ENCODE data around the gene CHD2. TPM values are rescaled to one million over a fixed set of nuclear protein-coding genes. Genes with fewer than 3 reads are reported as not detected.
"Not testable (repeated sequence)": the region's sequence is repeated elsewhere in the genome, so short reads cannot be mapped to it uniquely, and the experiment has no call there.

CHD2 gene
- total RNA-seq, 1 experiment from 2014 or later = 37.3 TPM

DNA sequence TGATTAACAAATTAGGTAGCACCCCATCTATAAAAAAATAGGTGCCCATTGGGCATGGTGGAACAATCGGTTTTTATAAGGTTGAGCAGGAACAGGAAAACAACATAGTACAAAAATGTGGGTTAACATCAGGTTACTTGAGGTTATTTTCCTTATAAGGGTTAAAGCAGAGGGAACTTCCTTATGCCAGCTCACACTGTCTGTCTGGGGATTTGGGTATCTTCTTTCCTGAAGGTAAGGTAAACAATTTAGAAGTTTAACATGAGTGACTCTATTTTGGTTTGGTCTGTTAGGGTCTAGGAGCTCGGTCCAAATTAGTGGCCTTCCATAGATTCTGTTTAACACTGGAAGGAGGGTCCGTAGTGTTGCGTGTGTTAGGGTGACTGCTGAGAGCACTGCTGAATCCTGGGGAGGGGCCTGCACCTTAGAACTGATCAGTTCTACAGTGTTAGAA lies 14.7 kb downstream of the CHD2 start:
- no peak overlapping the region for H3K9ac ChIP-seq (ENCODE audit: low read length)
- peaks cover 3% of the 10 kb centered on the region; the same call in 1 of the 2 replicates for H3K36me3 ChIP-seq (ENCODE audit: insufficient read depth, low read length)
- H3K27me3 ChIP-seq (ENCODE audit: low read length) = no peaks in the 10 kb centered on the region
- no peaks in the 10 kb centered on the region for H4K20me1 ChIP-seq (ENCODE audit: insufficient read depth, low read depth, low read length)
- H3K27ac ChIP-seq (ENCODE audit: low read length) = peak overlapping the region; percentile 68
- H3K9me2 ChIP-seq (replicated peaks; ENCODE audit: insufficient read depth, low read length) = no peaks in the 10 kb centered on the region
- H2AFZ ChIP-seq (ENCODE audit: low read length) = no peak overlapping the region
- no peak overlapping the region for H3K4me2 ChIP-seq (ENCODE audit: low read depth, low read length, poor library complexity, severe bottlenecking)
- peaks cover 34% of the 10 kb centered on the region for H3K4me1 ChIP-seq (ENCODE audit: low read length)
- peaks cover 70% of the 10 kb centered on the region for H3K79me2 ChIP-seq (ENCODE audit: low read length)
- H3K9me3 ChIP-seq (ENCODE audit: low read length) = no peaks in the 10 kb centered on the region
- DNase-seq = no peak
- H3K4me3 ChIP-seq (ENCODE audit: low read length) = no peak overlapping the region

DNA sequence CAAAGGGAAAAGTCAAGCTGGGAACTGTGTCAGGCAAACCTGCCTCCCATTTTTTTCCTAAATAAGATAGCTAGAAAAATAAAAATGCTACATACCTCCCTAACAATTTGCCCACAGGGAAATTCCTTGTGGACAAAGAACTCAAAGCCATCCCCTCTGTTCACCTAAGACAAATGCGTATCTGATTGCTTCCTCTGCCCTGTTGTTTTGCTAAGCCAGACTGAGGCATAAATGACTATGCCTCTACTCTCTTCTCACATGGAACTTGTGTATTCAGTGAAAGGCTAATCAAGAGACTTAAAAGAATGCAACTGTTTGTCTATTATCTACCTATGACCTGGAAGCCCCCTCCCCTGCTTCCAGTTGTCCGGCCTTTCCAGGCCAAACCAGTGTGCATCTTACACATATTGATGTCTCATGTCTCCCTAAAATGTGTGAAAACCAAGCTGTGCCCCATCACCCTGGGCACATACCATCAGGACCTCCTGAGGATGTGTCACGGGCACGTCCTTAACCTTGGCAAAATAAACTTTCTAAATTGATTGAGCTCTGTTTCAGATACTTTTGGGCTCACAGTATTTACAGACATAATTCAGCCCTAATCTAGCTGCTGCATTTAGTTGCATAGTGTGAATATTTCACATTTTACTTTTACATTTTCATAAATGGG lies 15.8 kb downstream of the CHD2 start:
- Histone ChIP-seq H3K9ac (ENCODE audit: low read length) (no peak overlapping the region), H2AFZ (ENCODE audit: low read length) (no peak overlapping the region), H3K79me2 (ENCODE audit: low read length) (peaks cover 70% of the 10 kb centered on the region), H3K4me1 (ENCODE audit: low read length) (peaks cover 45% of the 10 kb centered on the region), H3K27ac (ENCODE audit: low read length) (0 out of 2 replicates have a peak overlapping the region, but pooled peaks have one; percentile 26), H3K27me3 (ENCODE audit: low read length) (no peaks in the 10 kb centered on the region), H3K4me2 (ENCODE audit: low read depth, low read length, poor library complexity, severe bottlenecking) (no peak overlapping the region), H4K20me1 (ENCODE audit: insufficient read depth, low read depth, low read length) (no peaks in the 10 kb centered on the region), H3K9me3 (ENCODE audit: low read length) (no peaks in the 10 kb centered on the region), H3K9me2 (replicated peaks; ENCODE audit: insufficient read depth, low read length) (no peaks in the 10 kb centered on the region), H3K36me3 (ENCODE audit: insufficient read depth, low read length) (peaks cover 8% of the 10 kb centered on the region; the same call in 1 of the 2 replicates), H3K4me3 (ENCODE audit: low read length) (no peak overlapping the region)
- no peak for DNase-seq

DNA sequence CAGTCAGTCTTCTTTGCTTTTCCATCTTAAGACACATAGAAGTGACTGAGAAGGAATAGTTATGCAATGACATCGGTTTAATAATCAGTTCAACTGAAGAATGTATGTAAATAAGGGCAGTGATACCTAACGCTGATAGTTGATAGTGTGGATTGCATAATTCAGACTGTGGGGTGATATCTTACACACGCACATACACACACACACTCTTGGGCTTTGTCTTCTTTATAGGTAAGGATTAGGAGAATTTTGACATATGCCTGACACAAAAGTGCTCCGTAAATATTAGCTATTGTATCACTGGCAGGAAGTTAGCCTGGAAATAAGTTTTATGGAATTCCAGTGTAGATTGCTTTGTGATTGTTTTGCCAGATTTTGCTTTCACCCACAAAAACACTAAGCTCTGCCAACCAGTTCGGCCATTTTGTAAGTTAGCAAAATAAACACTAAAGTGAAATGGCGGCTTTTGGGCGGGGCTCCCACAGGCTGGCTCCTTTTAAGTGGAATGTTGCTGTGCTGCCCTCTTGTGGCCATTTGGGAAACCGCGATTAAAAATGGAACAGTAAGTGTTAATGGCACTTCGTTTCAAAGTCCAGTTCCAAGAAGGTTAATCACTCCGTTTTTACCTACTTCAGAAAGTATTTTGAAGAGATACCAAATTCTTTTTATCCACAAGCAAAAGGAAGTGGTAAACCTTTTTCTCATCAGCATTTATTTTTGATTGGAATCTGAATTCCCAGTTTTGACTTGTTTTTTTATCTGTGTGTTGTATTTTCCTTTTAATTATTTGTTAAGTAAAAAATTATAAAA lies 17.7 kb downstream of the CHD2 start:
- Histone ChIP-seq H3K9me2 (replicated peaks; ENCODE audit: insufficient read depth, low read length) (no peaks in the 10 kb centered on the region), H3K4me2 (ENCODE audit: low read depth, low read length, poor library complexity, severe bottlenecking) (peak overlapping the region; percentile 43), H2AFZ (ENCODE audit: low read length) (no peak overlapping the region; the same call in 1 of the 2 replicates), H3K4me1 (ENCODE audit: low read length) (peaks cover 63% of the 10 kb centered on the region), H3K79me2 (ENCODE audit: low read length) (peaks cover 73% of the 10 kb centered on the region), H3K9me3 (ENCODE audit: low read length) (no peaks in the 10 kb centered on the region), H3K27me3 (ENCODE audit: low read length) (no peaks in the 10 kb centered on the region), H3K27ac (ENCODE audit: low read length) (peak overlapping the region; percentile 53), H4K20me1 (ENCODE audit: insufficient read depth, low read depth, low read length) (no peaks in the 10 kb centered on the region), H3K36me3 (ENCODE audit: insufficient read depth, low read length) (peaks cover 8% of the 10 kb centered on the region; the same call in 1 of the 2 replicates), H3K4me3 (ENCODE audit: low read length) (no peak overlapping the region), H3K9ac (ENCODE audit: low read length) (peak overlapping the region; percentile 32; the same call in 1 of the 2 replicates)
- peak; percentile 98 for DNase-seq

DNA sequence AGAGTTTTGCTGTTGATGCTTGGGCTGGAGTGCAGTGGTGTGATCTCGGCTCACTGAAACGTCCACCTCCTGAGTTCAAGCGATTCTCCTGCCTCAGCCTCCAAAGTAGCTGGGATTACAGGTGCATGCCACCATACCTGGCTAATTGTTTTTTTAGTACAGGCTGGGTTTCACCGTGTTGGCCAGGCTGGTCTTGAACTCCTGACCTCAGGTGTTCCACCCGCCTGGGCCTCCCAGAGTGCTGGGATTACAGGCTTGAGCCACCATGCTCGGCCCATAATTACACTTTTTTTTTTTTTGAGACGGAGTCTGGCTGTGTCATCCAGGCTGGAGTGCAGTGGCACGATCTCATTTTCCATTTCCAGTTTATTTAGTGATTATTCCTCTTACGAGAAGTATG lies 18.8 kb downstream of the CHD2 start:
- not testable (repeated sequence) for H3K4me3 ChIP-seq (ENCODE audit: low read length); DNase-seq; H3K9ac ChIP-seq (ENCODE audit: low read length); H4K20me1 ChIP-seq (ENCODE audit: insufficient read depth, low read depth, low read length); H3K9me2 ChIP-seq (replicated peaks; ENCODE audit: insufficient read depth, low read length); H2AFZ ChIP-seq (ENCODE audit: low read length); H3K4me2 ChIP-seq (ENCODE audit: low read depth, low read length, poor library complexity, severe bottlenecking); H3K36me3 ChIP-seq (ENCODE audit: insufficient read depth, low read length); H3K27me3 ChIP-seq (ENCODE audit: low read length); H3K27ac ChIP-seq (ENCODE audit: low read length); H3K9me3 ChIP-seq (ENCODE audit: low read length)
- H3K79me2 ChIP-seq (ENCODE audit: low read length) = peaks cover 67% of the 10 kb centered on the region
- peaks cover 54% of the 10 kb centered on the region for H3K4me1 ChIP-seq (ENCODE audit: low read length)

DNA sequence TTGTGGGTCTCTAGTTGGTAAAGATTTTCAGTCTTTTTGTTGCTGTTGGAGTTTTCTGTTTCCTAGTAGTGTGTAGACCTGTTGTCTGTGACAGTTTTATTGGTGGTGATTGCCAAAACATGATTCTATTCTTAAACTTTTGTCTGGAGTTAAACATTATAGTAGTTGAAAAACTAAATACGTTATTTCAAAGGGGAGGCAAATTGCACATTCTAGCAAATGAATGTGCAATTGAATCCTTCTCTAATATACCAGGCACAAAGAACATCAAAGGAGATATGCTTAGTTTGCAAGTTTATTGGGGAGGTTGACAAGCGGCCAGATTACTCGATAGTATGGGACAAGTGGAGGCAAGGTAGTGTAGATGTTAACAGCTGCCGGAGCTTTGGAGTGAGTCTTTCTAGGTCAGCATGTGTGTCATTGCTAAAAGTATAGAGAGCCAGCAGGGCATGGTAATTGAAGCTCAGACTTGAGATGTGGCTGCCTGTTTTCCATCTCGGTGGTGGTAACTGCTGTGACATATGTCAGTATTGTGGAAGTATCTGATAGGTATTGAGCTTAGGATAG lies 20.6 kb downstream of the CHD2 start:
- Histone ChIP-seq H3K9me3 (ENCODE audit: low read length) (no peaks in the 10 kb centered on the region), H3K27me3 (ENCODE audit: low read length) (no peaks in the 10 kb centered on the region), H2AFZ (ENCODE audit: low read length) (no peak overlapping the region), H3K4me3 (ENCODE audit: low read length) (no peak overlapping the region), H3K36me3 (ENCODE audit: insufficient read depth, low read length) (peaks cover 18% of the 10 kb centered on the region; the same call in 1 of the 2 replicates), H3K27ac (ENCODE audit: low read length) (no peak overlapping the region), H3K4me1 (ENCODE audit: low read length) (peaks cover 43% of the 10 kb centered on the region), H4K20me1 (ENCODE audit: insufficient read depth, low read depth, low read length) (no peaks in the 10 kb centered on the region), H3K9me2 (replicated peaks; ENCODE audit: insufficient read depth, low read length) (no peaks in the 10 kb centered on the region), H3K4me2 (ENCODE audit: low read depth, low read length, poor library complexity, severe bottlenecking) (no peak overlapping the region), H3K9ac (ENCODE audit: low read length) (no peak overlapping the region), H3K79me2 (ENCODE audit: low read length) (peaks cover 59% of the 10 kb centered on the region)
- DNase-seq = no peak

DNA sequence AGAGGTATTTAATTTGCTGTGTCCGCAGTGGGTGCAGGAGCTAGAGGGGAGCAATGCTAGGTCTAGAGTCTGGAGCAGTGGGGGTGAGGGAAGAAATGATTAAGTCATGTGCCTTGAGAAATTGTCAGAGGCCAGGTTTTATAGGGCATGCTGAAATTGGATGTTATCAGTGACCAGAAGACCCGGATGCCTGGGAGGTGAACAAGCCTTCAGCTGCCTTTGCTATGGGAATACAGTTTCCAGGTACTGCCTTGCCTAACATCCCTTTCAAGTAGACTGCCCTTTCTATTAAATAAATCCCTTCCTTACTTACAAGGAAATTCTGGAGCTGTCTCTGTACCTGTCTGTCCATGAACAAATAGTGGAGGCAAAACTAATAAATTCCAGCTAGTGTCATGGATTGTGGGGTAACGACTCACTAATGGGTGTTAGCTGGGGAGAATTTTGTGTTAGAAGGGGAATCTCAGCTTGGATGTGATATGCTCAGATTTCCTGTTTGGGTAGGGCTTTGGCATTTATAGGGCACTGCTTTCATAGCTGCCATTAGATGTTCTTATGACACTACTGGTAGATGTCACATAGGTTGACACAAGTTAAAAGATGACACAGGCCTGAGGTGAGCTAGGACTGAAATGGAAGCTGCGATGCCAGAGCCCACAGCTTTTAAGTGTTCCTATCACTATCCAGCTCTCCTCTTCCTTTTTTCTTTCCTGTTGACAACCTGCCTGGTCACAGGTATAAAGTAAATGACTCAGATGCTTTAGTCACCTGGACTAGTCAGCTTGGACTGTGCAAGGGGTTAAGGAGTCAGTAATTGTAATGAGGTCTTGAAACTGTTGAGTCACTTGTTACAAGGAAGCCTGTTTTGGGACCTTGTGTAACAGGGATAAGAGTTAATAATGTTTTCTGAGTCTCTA lies 21.3 kb downstream of the CHD2 start:
- H4K20me1 ChIP-seq (ENCODE audit: insufficient read depth, low read depth, low read length) = no peaks in the 10 kb centered on the region
- no peak overlapping the region for H3K4me3 ChIP-seq (ENCODE audit: low read length)
- no peaks in the 10 kb centered on the region for H3K27me3 ChIP-seq (ENCODE audit: low read length)
- H3K4me2 ChIP-seq (ENCODE audit: low read depth, low read length, poor library complexity, severe bottlenecking) = peak overlapping the region; percentile 6
- peak overlapping the region; percentile 27 for H3K27ac ChIP-seq (ENCODE audit: low read length)
- H3K9me3 ChIP-seq (ENCODE audit: low read length) = no peaks in the 10 kb centered on the region
- no peaks in the 10 kb centered on the region for H3K9me2 ChIP-seq (replicated peaks; ENCODE audit: insufficient read depth, low read length)
- H2AFZ ChIP-seq (ENCODE audit: low read length) = no peak overlapping the region
- DNase-seq = no peak
- H3K4me1 ChIP-seq (ENCODE audit: low read length) = peaks cover 43% of the 10 kb centered on the region
- peaks cover 56% of the 10 kb centered on the region for H3K79me2 ChIP-seq (ENCODE audit: low read length)
- H3K9ac ChIP-seq (ENCODE audit: low read length) = no peak overlapping the region
- H3K36me3 ChIP-seq (ENCODE audit: insufficient read depth, low read length) = peaks cover 18% of the 10 kb centered on the region; the same call in 1 of the 2 replicates

DNA sequence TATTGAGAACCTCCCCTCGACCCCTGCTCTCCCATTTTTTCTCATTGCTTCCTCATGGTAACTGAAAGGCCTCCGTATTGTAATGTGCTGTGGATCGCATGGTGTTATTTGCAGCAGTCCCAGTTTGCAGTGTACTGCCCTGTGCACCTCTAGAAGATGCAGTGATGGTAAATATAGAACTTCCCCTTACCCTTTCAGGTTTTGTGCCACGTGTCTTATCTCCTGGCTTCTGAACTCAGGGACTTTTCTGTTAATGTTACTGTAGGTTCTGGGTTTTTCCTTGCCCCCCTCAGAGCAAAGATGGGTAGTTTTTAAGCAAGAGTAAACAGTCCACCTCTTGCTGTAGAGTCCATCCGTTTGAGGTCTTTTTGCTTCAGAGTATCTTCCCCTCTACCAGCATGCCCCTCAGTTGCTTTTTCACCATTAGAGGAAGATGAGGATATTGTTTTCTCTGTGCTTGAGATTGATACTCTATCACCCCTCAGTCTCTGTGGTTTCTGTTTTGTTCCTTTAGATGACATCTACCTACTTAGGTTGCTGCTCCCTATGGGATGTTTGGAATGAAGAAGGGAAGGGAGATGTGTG lies 22.4 kb downstream of the CHD2 start:
- Histone ChIP-seq H3K27ac (ENCODE audit: low read length) (peak overlapping the region; percentile 27), H4K20me1 (ENCODE audit: insufficient read depth, low read depth, low read length) (no peaks in the 10 kb centered on the region), H3K9me3 (ENCODE audit: low read length) (no peaks in the 10 kb centered on the region), H3K9me2 (replicated peaks; ENCODE audit: insufficient read depth, low read length) (no peaks in the 10 kb centered on the region), H2AFZ (ENCODE audit: low read length) (no peak overlapping the region), H3K36me3 (ENCODE audit: insufficient read depth, low read length) (peaks cover 22% of the 10 kb centered on the region; the same call in 1 of the 2 replicates), H3K79me2 (ENCODE audit: low read length) (peaks cover 56% of the 10 kb centered on the region), H3K27me3 (ENCODE audit: low read length) (no peaks in the 10 kb centered on the region), H3K4me2 (ENCODE audit: low read depth, low read length, poor library complexity, severe bottlenecking) (no peak overlapping the region), H3K4me3 (ENCODE audit: low read length) (no peak overlapping the region), H3K4me1 (ENCODE audit: low read length) (peaks cover 40% of the 10 kb centered on the region), H3K9ac (ENCODE audit: low read length) (no peak overlapping the region)
- DNase-seq = no peak

Data from Karpas-422 (cell line).